ENCODE data around the gene CHRM1.

CHRM1 gene

DNA sequence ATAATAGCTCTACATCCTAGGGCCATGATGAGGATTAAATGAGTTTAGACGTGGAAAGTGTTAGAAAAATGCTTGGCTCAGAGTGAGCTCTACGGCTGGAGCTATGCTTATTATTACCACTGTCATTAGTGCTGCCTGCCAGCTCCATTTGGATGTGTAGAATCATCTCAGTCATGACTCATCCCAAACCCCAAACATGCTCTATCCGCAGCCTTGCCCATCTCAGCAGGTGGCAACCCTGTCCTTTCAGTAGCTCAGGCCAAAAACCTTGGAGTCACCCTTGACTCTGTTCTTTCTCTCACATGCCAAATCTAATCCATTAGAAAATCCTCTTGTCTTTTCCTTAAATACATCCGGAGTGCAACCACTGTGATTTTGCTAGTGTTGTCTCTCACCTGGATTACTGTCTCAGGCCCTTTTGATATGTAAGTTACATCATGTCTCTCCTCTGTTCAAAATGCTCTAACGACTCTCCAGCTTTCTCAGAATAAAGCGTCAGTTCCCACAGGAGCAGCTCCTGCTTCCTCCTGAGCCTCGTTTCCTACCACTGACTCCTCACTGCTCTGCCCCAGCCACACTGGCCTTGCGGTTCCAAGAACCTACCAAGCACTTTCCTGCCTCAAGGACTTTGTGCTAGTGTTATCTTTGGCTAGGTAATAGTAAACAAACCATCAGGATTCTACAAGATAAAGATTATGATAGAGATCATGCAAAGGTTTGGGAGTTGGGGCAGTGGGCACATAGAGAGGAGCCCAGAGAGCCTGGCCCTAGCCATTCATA lies 10.5 kb upstream of the CHRM1 start:
- Mint-ChIP-seq H3K27ac (no peak overlapping the region), H3K9me3 (no peaks in the 10 kb centered on the region), H3K27me3 (peaks cover 55% of the 10 kb centered on the region), H3K4me3 (no peak overlapping the region), H3K4me1 (peaks cover 3% of the 10 kb centered on the region)
- no peak for ATAC-seq
- DNase-seq = no peak

- ATAC-seq (no peak), DNase-seq (no peak)
- Mint-ChIP-seq H3K27me3 (peaks cover 65% of the 10 kb centered on the region), H3K4me3 (no peak overlapping the region), H3K27ac (no peak overlapping the region), H3K9me3 (no peaks in the 10 kb centered on the region), H3K4me1 (peaks cover 13% of the 10 kb centered on the region)
Observed at GRCh38 chr11:62930666-62931065, 9.5 kb upstream of the CHRM1 start.

GRCh38 chr11:62930157-62930556 lies 9.0 kb upstream of the CHRM1 start:
- DNase-seq (no peak), ATAC-seq (no peak)
- Mint-ChIP-seq H3K27ac (no peak overlapping the region), H3K4me1 (peaks cover 18% of the 10 kb centered on the region), H3K9me3 (no peaks in the 10 kb centered on the region), H3K27me3 (peaks cover 70% of the 10 kb centered on the region), H3K4me3 (no peak overlapping the region)

GRCh38 chr11:62928011-62928410 lies 6.8 kb upstream of the CHRM1 start:
- peaks cover 85% of the 10 kb centered on the region for H3K27me3 Mint-ChIP-seq
- H3K4me3 Mint-ChIP-seq = no peak overlapping the region
- H3K27ac Mint-ChIP-seq = no peak overlapping the region
- no peak for ATAC-seq
- DNase-seq = no peak
- H3K4me1 Mint-ChIP-seq = peaks cover 32% of the 10 kb centered on the region
- H3K9me3 Mint-ChIP-seq = no peaks in the 10 kb centered on the region

DNA sequence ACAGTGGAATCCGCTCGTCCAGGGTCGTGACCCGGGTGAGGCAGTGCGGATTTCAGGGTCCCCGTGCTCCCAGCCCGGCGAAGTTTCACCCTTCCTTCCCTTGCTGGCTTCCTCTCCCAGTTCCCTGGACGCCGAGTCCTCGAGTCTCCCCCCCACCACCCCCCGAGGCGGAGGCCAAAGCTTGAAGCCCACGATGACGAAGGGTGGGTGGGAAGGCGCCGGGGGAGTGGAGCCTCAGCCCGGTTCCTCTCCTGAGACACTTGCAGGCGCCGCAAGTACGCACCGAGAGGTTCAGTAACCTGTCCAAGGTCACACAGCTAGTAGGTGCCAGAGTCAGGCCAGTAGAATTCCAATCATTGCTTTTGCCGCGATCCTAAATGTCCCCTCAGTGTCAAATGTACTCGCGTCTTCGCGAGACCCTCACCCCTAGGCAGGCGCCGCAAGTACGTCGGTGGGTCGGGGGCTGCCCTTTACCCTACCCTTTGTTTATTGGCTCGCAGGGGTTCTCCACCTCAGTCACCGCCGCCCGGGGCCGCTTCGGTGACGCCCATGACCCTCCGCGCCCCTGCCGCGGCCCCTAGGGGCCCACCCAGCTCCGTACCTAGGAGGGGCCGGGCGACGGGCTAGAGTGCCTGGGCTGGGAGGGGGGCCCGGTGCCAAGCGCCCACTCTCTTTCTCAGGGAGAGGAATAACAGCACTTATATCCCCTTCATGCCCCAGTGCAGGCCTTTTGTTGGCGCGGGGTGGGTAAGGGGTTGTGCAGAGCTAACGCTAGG lies 5.7 kb upstream of the CHRM1 start:
- ATAC-seq (no peak), DNase-seq (no peak)
- no peaks in the 10 kb centered on the region for H3K9me3 Mint-ChIP-seq
- peaks cover 43% of the 10 kb centered on the region for H3K4me1 Mint-ChIP-seq
- peaks cover 92% of the 10 kb centered on the region for H3K27me3 Mint-ChIP-seq
- no peak overlapping the region for H3K27ac Mint-ChIP-seq
- peak overlapping the region in 1 of 2 donors; percentile 76 for H3K4me3 Mint-ChIP-seq

DNA sequence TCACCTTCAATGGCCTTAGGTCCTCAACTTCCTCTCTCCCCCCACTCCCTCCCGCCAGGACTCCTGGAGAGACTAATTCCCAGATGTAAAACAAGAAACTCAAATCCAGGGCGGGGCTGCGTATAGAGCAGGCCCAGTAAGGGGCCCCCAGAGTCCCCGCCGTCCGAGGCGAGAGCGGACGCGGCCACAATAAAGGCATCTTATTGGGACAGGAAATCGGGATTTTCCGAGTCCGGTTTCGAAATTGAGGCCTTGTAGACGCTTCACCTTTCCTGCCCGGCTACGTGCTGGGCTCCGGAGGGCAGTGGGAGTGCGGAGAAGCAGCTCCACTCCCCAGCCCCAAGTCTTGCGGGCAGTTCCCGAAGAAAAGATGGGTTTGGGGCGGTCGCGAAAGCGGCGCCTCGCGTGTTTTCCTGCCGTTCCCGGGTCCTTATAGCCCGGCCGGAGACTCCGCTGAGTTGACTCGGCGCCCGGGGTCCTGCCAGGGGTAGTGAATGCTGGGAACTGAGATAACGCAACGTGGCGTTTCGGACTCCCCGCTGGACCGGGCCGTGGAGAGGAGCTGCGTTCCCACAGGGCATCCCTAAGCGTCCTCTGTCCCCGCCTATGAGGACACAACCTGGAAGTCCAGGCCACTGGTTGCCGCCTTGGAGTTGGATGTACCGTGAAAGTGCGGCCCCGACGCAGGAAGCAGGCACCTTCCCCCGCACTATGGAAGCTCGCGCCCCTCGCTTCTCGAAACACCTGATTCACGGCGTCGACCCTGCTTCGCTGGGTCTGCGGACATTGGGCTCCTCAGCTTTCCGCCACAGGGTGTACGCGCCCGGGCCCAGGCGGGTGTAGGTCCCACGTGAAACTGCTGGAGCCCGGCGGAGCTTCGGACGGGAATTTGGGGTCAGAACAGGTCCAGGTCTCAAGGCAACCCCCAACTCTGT lies 4.8 kb upstream of the CHRM1 start:
- Mint-ChIP-seq H3K4me1 (peaks cover 45% of the 10 kb centered on the region), H3K4me3 (peak overlapping the region; percentile 46 to 76), H3K9me3 (no peaks in the 10 kb centered on the region), H3K27me3 (peaks cover 92% of the 10 kb centered on the region), H3K27ac (no peak overlapping the region)
- no peak for DNase-seq
- no peak for ATAC-seq

DNA sequence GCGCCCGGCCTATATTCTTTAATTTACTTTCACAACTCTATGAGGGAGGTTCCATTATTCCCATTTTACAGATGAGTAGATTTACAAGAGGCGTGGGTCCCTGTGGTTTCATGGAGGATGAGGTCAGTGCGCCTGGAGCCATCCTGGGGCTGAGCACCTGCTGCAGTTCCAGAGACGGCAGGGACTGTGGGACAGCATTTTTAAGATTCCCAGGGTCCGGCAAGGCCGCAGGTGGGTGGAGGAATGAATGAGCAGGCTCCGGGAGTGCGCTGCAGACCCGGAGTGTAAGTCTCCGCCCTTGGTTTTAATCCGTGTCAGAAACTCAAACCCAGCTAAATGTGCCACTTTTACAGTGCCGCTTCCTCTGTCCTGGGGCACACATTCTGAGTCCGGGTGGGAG lies 4.1 kb upstream of the CHRM1 start:
- ATAC-seq (no peak), DNase-seq (no peak)
- Mint-ChIP-seq H3K9me3 (no peaks in the 10 kb centered on the region), H3K27ac (no peak overlapping the region), H3K4me1 (peaks cover 45% of the 10 kb centered on the region), H3K27me3 (peaks cover 92% of the 10 kb centered on the region), H3K4me3 (peak overlapping the region; percentile 46 to 76)

DNA sequence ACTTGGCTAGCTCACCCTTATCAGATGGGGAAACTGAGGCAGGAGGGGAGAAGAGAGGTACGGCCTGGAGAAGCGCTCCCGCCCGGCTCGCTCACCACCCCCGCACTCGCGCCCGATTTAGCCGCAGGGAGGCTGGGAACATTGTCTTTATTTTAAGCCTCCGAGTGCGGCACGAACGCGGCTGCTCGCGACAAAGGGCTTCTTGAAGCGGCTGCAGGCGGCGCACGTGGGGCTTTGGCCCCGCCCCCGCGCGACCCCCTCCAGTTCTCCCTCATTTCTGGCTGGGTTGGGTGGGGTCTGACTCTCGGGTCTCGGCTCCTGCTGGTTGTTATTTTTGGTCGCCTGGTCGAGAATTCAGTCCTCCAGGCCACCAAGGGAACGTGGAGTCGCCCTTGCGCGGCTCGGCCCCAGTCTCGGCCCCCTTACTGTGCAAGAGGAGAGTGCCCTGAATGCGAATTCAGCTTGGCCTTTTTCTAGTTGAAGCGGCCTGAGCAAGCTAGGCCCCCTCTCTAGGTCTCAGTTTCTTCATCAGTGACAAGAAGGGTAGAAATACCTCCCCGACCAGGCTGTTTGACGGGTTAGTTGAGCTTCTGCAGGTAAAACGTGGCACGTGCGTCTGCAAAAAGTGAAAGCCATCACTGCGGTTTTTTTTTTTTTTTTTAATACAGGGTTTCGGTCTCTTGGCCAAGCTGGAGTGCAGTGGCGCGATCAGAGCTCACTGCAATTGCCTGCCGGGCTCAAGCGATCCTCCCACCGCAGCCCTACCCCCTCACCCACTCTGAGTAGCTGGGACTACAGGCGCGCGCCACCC lies 2.6 kb upstream of the CHRM1 start:
- no peak overlapping the region for H3K27ac Mint-ChIP-seq
- ATAC-seq = peak; percentile 5

DNA sequence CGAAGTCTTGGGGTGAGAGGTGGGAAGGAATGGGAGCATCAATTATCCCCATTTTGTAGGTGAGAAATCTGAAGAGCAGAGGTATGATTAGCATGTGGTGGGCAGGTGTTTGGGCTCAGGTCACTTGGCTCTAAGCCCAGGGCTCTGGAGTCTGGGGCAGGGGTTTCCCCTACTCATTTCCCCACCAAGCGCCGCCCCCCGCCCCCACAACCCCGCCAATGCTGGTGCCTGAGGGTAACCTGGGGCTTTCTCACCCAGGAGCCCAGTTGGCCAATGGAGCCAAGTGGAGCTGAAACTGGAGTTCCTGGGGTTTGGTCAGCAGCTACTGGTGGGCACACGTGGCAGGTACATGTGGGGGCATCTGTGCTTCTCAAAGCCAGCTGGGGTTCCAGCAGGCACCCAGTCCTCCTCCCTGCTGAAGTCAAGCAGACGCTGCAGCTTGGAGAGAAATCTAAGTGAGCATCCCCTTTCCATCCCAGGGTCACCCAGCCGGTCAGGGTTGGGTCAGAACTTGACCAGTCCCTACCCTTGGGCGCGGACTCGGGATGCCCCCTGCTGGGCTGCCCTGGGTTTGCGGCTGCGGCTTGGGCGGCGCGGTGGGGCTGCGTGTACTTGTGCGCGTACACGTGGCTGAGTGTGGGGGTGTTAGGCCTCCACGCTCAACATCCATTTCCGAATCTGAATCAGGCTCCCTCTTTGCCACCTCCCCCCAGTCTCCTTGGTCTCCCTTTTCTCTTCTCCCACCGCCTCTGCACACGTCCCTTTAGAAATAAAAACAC lies 1.7 kb upstream of the CHRM1 start:
- DNase-seq = peak; percentile 44 to 49
- peak; percentile 54 for ATAC-seq
- no peak overlapping the region for H3K27ac Mint-ChIP-seq
- H3K9me3 Mint-ChIP-seq = no peaks in the 10 kb centered on the region
- H3K27me3 Mint-ChIP-seq = peaks cover 90% of the 10 kb centered on the region
- H3K4me1 Mint-ChIP-seq = peaks cover 45% of the 10 kb centered on the region
- H3K4me3 Mint-ChIP-seq = peak overlapping the region; percentile 60 to 83

More for the DNA sequence above, 2.6 kb upstream of the CHRM1 start:
- DNase-seq = no peak
- no peaks in the 10 kb centered on the region for H3K9me3 Mint-ChIP-seq
- peaks cover 92% of the 10 kb centered on the region for H3K27me3 Mint-ChIP-seq
- H3K4me1 Mint-ChIP-seq = peaks cover 45% of the 10 kb centered on the region
- H3K4me3 Mint-ChIP-seq = peak overlapping the region; percentile 60 to 83

DNA sequence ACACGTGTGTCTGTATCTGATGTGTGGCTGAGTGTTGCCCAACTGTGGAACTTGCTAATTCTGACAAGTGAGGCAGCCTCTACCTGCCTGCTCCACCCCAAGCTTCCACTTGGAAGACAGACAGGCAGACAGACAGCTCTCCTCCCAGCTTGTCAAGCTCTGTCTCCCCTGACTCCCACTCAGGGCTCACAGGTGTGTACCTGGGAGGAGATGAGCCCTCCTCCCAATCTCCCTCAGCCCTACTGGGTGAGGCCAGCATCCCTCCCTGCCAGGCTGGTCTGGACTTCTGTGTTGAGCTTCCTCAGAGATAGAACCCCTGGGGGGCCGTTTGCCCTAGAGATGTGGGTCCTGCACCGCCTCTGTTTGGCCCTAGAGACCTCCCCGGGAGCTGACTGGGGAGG lies 1.0 kb upstream of the CHRM1 start:
- ATAC-seq (no peak), DNase-seq (no peak)
- Mint-ChIP-seq H3K27ac (no peak overlapping the region), H3K4me1 (peaks cover 45% of the 10 kb centered on the region), H3K27me3 (peaks cover 84% of the 10 kb centered on the region), H3K4me3 (peak overlapping the region; percentile 14 to 83), H3K9me3 (no peaks in the 10 kb centered on the region)

DNA sequence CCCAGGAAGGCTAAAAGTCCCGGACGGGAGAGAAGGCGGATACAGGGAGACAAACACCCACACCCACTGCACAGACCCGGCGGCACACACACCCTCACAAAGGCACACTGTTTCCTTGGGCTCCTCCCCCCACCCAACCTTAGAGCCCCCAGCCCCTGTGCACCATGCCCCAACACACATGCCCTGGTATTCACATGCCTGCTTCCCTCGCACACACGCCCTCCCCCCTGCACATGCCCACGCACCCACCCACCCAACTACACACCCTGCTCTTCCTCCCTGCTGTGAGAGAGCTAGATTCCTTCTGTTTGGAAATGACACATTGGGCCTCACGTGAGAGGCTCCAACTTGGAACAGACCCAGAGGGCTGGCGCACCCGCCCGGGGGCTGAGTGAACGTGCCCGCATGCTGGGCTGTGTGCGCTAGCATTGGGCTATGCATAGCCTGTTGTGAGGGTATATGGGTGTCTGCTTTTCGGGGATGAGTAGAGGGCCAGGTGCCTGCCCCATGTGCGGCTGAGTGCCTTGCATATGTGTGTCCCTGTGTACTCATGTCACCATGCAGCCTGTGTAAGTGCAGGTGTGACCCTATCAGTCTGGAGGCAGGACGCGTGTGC lies 518 bp upstream of the CHRM1 start:
- Mint-ChIP-seq H3K4me3 (no peak overlapping the region), H3K27me3 (peaks cover 79% of the 10 kb centered on the region), H3K4me1 (peaks cover 43% of the 10 kb centered on the region), H3K27ac (no peak overlapping the region), H3K9me3 (no peaks in the 10 kb centered on the region)
- ATAC-seq = no peak
- DNase-seq = no peak

- Mint-ChIP-seq H3K9me3 (no peaks in the 10 kb centered on the region), H3K27me3 (peaks cover 63% of the 10 kb centered on the region), H3K4me1 (peaks cover 27% of the 10 kb centered on the region), H3K4me3 (no peak overlapping the region), H3K27ac (no peak overlapping the region)
- no peak for ATAC-seq
- no peak for DNase-seq
Observed at GRCh38 chr11:62919898-62920640, 1.1 kb downstream of the CHRM1 start.

DNA sequence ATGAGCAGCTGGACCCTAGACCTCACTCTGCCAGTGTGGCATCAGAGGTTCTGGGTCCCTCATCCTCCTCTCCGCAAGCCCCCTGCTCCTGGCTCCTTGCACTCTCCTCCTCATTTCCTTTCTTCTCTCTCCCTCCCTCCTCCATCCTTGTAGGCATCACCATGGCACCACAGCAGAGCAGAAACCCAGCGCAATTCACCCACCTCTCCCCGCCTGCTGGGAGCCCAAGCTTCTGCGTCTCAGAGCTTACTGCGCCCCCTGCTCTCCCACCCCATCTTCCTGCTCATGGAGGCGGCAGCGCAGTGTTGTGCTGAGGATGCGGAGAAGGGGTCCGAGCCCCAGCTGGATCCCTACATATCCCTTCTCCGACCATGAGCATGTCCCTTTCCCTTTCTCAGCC lies 1.7 kb downstream of the CHRM1 start:
- Mint-ChIP-seq H3K27ac (no peak overlapping the region), H3K27me3 (peaks cover 61% of the 10 kb centered on the region)
- ATAC-seq = no peak

More for the DNA sequence above, 1.7 kb downstream of the CHRM1 start:
- H3K4me1 Mint-ChIP-seq = peaks cover 25% of the 10 kb centered on the region
- H3K9me3 Mint-ChIP-seq = no peaks in the 10 kb centered on the region
- DNase-seq = no peak
- H3K4me3 Mint-ChIP-seq = no peak overlapping the region
